ENCODE data around the gene ASS1.

DNA sequence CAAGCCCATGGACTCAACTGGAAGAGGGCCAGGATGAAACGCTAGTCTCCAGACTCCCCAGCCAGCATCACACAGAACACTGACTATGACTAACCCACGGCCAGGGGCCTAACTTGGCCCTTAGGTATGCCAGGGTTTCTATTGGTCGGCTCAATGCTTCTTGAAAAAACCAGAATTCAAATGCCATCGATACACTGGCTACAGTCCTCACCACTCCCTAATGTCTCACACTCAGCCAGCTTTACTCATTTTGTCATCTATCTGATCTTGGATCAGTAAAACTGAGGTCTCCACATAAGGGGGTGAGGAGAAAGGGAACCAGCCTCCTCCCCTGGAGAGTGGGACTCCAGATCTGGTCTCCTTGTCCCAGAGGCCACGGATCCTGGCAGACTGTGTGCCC, 75.2 kb downstream of the ASS1 start:
- TF ChIP-seq SP3 (tag by site-specific recombination; IDR thresholded peaks at IDR 0.05) = no peak
- no peak for TF ChIP-seq ZXDB (tag by site-specific recombination; IDR thresholded peaks at IDR 0.05)
- no peak for TF ChIP-seq CTCF (tag by site-specific recombination; IDR thresholded peaks at IDR 0.05)
- no peak for TF ChIP-seq ATF2 (tag by site-specific recombination; IDR thresholded peaks at IDR 0.05; ENCODE audit: low read depth)
- TF ChIP-seq KLF9 (tag by site-specific recombination; IDR thresholded peaks at IDR 0.05; ENCODE audit: low read depth) = no peak
- TF ChIP-seq ZBTB7A (tag by site-specific recombination; IDR thresholded peaks at IDR 0.05; ENCODE audit: low read depth) = no peak
- TF ChIP-seq TCF7L2 (IDR thresholded peaks at IDR 0.05; ENCODE audit: borderline replicate concordance, low read depth, low read length) = no peak
- TF ChIP-seq ZBTB8A (tag by site-specific recombination; IDR thresholded peaks at IDR 0.05) = no peak
- TF ChIP-seq ZNF544 (tag by site-specific recombination; IDR thresholded peaks at IDR 0.05) = no peak
- no peak for TF ChIP-seq PRDM2 (tag by site-specific recombination; IDR thresholded peaks at IDR 0.05; ENCODE audit: borderline replicate concordance)
- TF ChIP-seq, protein P1, sequence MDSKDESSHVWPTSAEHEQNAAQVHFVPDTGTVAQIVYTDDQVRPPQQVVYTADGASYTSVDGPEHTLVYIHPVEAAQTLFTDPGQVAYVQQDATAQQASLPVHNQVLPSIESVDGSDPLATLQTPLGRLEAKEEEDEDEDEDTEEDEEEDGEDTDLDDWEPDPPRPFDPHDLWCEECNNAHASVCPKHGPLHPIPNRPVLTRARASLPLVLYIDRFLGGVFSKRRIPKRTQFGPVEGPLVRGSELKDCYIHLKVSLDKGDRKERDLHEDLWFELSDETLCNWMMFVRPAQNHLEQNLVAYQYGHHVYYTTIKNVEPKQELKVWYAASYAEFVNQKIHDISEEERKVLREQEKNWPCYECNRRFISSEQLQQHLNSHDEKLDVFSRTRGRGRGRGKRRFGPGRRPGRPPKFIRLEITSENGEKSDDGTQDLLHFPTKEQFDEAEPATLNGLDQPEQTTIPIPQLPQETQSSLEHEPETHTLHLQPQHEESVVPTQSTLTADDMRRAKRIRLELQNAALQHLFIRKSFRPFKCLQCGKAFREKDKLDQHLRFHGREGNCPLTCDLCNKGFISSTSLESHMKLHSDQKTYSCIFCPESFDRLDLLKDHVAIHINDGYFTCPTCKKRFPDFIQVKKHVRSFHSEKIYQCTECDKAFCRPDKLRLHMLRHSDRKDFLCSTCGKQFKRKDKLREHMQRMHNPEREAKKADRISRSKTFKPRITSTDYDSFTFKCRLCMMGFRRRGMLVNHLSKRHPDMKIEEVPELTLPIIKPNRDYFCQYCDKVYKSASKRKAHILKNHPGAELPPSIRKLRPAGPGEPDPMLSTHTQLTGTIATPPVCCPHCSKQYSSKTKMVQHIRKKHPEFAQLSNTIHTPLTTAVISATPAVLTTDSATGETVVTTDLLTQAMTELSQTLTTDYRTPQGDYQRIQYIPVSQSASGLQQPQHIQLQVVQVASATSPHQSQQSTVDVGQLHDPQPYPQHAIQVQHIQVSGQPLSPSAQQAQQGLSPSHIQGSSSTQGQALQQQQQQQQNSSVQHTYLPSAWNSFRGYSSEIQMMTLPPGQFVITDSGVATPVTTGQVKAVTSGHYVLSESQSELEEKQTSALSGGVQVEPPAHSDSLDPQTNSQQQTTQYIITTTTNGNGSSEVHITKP (tag by site-specific recombination; IDR thresholded peaks at IDR 0.05) = no peak
- TF ChIP-seq, protein P2, sequence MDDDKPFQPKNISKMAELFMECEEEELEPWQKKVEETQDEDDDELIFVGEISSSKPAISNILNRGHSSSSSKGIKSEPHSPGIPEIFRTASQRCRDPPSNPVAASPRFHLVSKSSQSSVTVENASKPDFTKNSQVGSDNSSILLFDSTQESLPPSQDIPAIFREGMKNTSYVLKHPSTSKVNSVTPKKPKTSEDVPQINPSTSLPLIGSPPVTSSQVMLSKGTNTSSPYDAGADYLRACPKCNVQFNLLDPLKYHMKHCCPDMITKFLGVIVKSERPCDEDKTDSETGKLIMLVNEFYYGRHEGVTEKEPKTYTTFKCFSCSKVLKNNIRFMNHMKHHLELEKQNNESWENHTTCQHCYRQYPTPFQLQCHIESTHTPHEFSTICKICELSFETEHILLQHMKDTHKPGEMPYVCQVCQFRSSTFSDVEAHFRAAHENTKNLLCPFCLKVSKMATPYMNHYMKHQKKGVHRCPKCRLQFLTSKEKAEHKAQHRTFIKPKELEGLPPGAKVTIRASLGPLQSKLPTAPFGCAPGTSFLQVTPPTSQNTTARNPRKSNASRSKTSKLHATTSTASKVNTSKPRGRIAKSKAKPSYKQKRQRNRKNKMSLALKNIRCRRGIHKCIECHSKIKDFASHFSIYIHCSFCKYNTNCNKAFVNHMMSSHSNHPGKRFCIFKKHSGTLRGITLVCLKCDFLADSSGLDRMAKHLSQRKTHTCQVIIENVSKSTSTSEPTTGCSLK (tag by site-specific recombination; IDR thresholded peaks at IDR 0.05) = no peak
